T-cell (primary cell): ENCODE data around the gene CYP2F1. TPM values are rescaled to one million over a fixed set of nuclear protein-coding genes. Genes with fewer than 3 reads are reported as not detected.
A peak's percentile ranks its signal among the peaks of the same experiment; 100 is the strongest.
"Not testable (repeated sequence)": the region's sequence is repeated elsewhere in the genome, so short reads cannot be mapped to it uniquely, and the experiment has no call there.

ENCODE experiments used
- ATAC-seq, 4 experiments: fragments of 200-7000 bp in 3 of 4; fragments of 150-1000 bp in 1 of 4; cut with Tn5 transposase; replicated peaks in 1 of 4; 1 replicate in 3 of 4; 2 replicates in 1 of 4; pipeline ENCODE4 v1.10.0; 2021; ENCODE audit warnings: moderate library complexity in 3 of 4, mild to moderate bottlenecking in 2 of 4, moderate number of reproducible peaks in 1 of 4
- CTCF ChIA-PET, 2 donors: fragments of 300-600 bp; sonication (Branson Sonifier 250); formaldehyde crosslinking; loops; one replicate each; lab custom pipeline; 2022; ENCODE audit warnings: antibody characterized with exemption in 2 of 2; lab: Charles Lee
- POLR2A ChIA-PET, 2 donors: fragments of 300-600 bp; sonication (Branson Sonifier 250); formaldehyde crosslinking; loops; one replicate each; lab custom pipeline; 2022; ENCODE audit warnings: antibody characterized with exemption in 2 of 2; lab: Charles Lee
- DNase-seq, 35 experiments: peaks; one replicate each; pipeline versions ENCODE4 v3.0.0 to v3.0.0-alpha.2; 2013 to 2023
- H3K27ac ChIP-seq: one replicate; pipeline ENCODE4 v1.5.1; 2013; ENCODE audit warnings: low read length
- H3K27me3 ChIP-seq, 2 experiments: replicated peaks in 1 of 2; 1 replicate in 1 of 2; 2 replicates in 1 of 2; pipeline versions ENCODE4 v1.6.1 to v1.7.0; 2013; ENCODE audit warnings: low read length in 1 of 2, mixed read lengths in 1 of 2; ENCODE audit not compliant: control insufficient read depth in 2 of 2, insufficient read depth in 2 of 2; ENCODE audit errors: extremely low read depth in 1 of 2
- H3K36me3 ChIP-seq, 2 donors: 1 replicate in 1 of 2; 2 replicates in 1 of 2; pipeline versions ENCODE4 v1.6.1 to v1.7.0; 2013; ENCODE audit warnings: low read length in 1 of 2; ENCODE audit not compliant: control insufficient read depth in 2 of 2, insufficient read depth in 1 of 2; ENCODE audit errors: extremely low read depth in 1 of 2
- H3K4me1 ChIP-seq, 2 experiments: 1 replicate in 1 of 2; 2 replicates in 1 of 2; pipeline versions ENCODE4 v1.6.1 to v1.7.0; 2013; ENCODE audit warnings: low read length in 2 of 2, mixed read lengths in 1 of 2; ENCODE audit not compliant: insufficient read depth in 2 of 2, control insufficient read depth in 1 of 2; ENCODE audit errors: extremely low read depth in 1 of 2
- H3K4me3 ChIP-seq, 2 donors: 1 replicate in 1 of 2; 2 replicates in 1 of 2; pipeline versions ENCODE4 v1.5.1 to v1.7.0; 2013; ENCODE audit warnings: mild to moderate bottlenecking in 2 of 2, low read length in 1 of 2, moderate library complexity in 1 of 2; ENCODE audit not compliant: control insufficient read depth in 1 of 2; ENCODE audit errors: extremely low read depth in 1 of 2
- H3K9me3 ChIP-seq: 2 replicates; pipeline ENCODE4 v1.7.0; 2013
- H3K27ac Mint-ChIP-seq, 2 donors: one replicate each; pipeline ENCODE4 v1.8.0; 2020 to 2021; ENCODE audit warnings: mild to moderate bottlenecking in 2 of 2, mixed read lengths in 2 of 2
- H3K27me3 Mint-ChIP-seq, 2 donors: one replicate each; pipeline ENCODE4 v1.8.0; 2021 to 2022; ENCODE audit warnings: mixed read lengths in 2 of 2
- H3K36me3 Mint-ChIP-seq: one replicate; pipeline ENCODE4 v1.8.0; 2021; ENCODE audit warnings: mixed read lengths
- H3K4me1 Mint-ChIP-seq, 3 donors: one replicate each; pipeline ENCODE4 v1.8.0; 2020 to 2022; ENCODE audit warnings: mixed read lengths in 3 of 3, mild to moderate bottlenecking in 1 of 3
- H3K4me3 Mint-ChIP-seq, 3 donors: one replicate each; pipeline ENCODE4 v1.8.0; 2020 to 2022; ENCODE audit warnings: mild to moderate bottlenecking in 3 of 3, mixed read lengths in 3 of 3, moderate library complexity in 3 of 3
- H3K9me3 Mint-ChIP-seq, 3 donors: one replicate each; pipeline ENCODE4 v1.8.0; 2020 to 2022; ENCODE audit warnings: mixed read lengths in 3 of 3
- WGBS: methylation state at CpG from one replicate; pipeline ENCODE4 v1.1.5; 2013; ENCODE audit warnings: missing lambda C conversion rate; ENCODE audit not compliant: insufficient coverage; 5-methylcytosine and 5-hydroxymethylcytosine counted together
- total RNA-seq, 35 experiments: library from RNA in 6 of 35; stranded (reverse) in 6 of 35; fragments of 120-200 nt in 1 of 35; gene quantifications; one replicate each; pipeline versions ENCODE4 v1.2.1 to v1.2.4 and lab custom pipeline; 2013 to 2026

Gene CYP2F1
- total RNA-seq, 5 donors from 2014 or later (not counting 1 experiment from before 2014, with no cell fraction given), result 0.83 to 1.3 TPM; not detected in 3

GRCh38 chr19:41131186-41131585 is 17.0 kb downstream of the CYP2F1 start:
- Histone ChIP-seq H3K27me3 (peaks cover 0 to 2% of the 10 kb centered on the region in 2 experiments), H3K4me1 (peaks cover 0 to 34% of the 10 kb centered on the region in 2 experiments), H3K36me3 (no peaks in the 10 kb centered on the region), H3K27ac (no peak overlapping the region), H3K9me3 (no peaks in the 10 kb centered on the region), H3K4me3 (no peak overlapping the region)
- ChIA-PET POLR2A (no interaction called here), CTCF (interaction anchor here (0.5 to 0.7 kb wide), 4 partner anchors 435 to 654 kb away, joined by 3 to 6 read pairs (median 4); no protein-coding TSS in a partner anchor)
- DNase-seq (no peak), ATAC-seq (no peak)
- Mint-ChIP-seq H3K4me3 (no peak overlapping the region), H3K27ac (peak overlapping the region in 1 of 2 donors; percentile 16), H3K36me3 (no peaks in the 10 kb centered on the region), H3K27me3 (no peaks in the 10 kb centered on the region), H3K4me1 (peaks cover 32 to 36% (median 36%) of the 10 kb centered on the region in 3 donors), H3K9me3 (no peaks in the 10 kb centered on the region)
- 100% methylated on average over 2 of the region's 5 CpGs for WGBS

DNA sequence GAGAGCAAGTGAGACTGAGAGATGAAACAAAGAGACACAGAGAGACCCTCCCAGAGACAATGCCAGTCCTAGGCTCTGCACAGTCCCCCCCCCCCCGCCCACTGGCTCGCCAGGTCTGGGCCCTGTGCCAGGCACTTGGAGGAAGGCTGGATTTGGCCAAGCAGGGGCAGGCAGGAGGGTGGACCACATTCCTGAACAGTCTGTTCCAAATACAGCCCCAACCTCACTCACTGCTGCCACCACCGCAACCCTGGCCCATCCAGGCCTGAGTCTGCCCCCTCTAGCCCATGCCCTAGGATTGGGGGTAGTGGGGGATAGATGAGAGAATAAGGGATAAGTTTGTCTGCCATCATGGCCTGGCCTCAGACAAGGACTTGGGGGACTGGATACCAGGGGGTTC is 19.0 kb downstream of the CYP2F1 start:
- H3K27ac ChIP-seq, result no peak overlapping the region
- H3K36me3 Mint-ChIP-seq, result no peaks in the 10 kb centered on the region
- WGBS, result no CpG with 5 or more reads among the region's 3 CpGs
- DNase-seq (no peak), ATAC-seq (no peak)
- no peaks in the 10 kb centered on the region for H3K9me3 ChIP-seq
- H3K4me3 ChIP-seq, result no peak overlapping the region
- CTCF ChIA-PET, result no interaction called here
- POLR2A ChIA-PET, result no interaction called here
- H3K4me3 Mint-ChIP-seq, result peak overlapping the region in 2 of 3 donors; percentile 19 to 84
- H3K27ac Mint-ChIP-seq, result no peak overlapping the region
- peaks cover 0 to 22% of the 10 kb centered on the region in 2 experiments for H3K4me1 ChIP-seq
- peaks cover 2 to 4% of the 10 kb centered on the region in 2 experiments for H3K27me3 ChIP-seq
- peaks cover 18 to 26% (median 25%) of the 10 kb centered on the region in 3 donors for H3K4me1 Mint-ChIP-seq
- H3K36me3 ChIP-seq, result no peaks in the 10 kb centered on the region
- H3K9me3 Mint-ChIP-seq, result no peaks in the 10 kb centered on the region
- H3K27me3 Mint-ChIP-seq, result no peaks in the 10 kb centered on the region

DNA sequence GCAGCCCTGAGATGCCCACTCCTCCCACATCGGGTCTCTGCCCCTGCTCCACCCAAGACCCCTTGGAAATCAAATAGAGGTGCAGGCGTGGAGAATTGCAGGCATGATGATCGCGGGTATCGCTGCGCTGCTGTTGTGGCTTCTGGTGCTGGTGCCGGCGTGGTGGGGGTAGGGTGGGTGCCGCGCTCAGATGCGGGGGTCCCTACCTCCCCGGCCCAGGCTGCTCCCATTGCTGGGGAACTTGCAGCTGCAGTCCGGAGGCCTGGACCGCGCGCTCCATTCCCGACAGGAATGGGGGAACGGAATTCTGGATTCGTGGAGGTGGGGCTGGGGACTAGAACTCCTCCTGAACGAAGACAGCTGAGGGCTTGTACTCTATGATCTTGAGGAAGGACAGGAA is 20.4 kb downstream of the CYP2F1 start:
- H3K4me1 Mint-ChIP-seq, result peaks cover 14 to 20% (median 20%) of the 10 kb centered on the region in 3 donors
- H3K4me3 ChIP-seq, result no peak overlapping the region
- H3K36me3 ChIP-seq, result no peaks in the 10 kb centered on the region
- H3K36me3 Mint-ChIP-seq, result no peaks in the 10 kb centered on the region
- peaks cover 0 to 17% of the 10 kb centered on the region in 2 experiments for H3K4me1 ChIP-seq
- no peaks in the 10 kb centered on the region for H3K9me3 ChIP-seq
- no CpG with 5 or more reads among the region's 20 CpGs for WGBS
- no peak for DNase-seq
- peaks cover under 1 to 4% of the 10 kb centered on the region in 2 experiments for H3K27me3 ChIP-seq
- peak overlapping the region; percentile 60 to 84 (median 77) for H3K4me3 Mint-ChIP-seq
- ChIA-PET POLR2A (no interaction called here), CTCF (no interaction called here)
- ATAC-seq, result no peak
- no peaks in the 10 kb centered on the region for H3K27me3 Mint-ChIP-seq
- no peaks in the 10 kb centered on the region for H3K9me3 Mint-ChIP-seq
- peak overlapping the region in 1 of 2 donors; percentile 39 for H3K27ac Mint-ChIP-seq
- H3K27ac ChIP-seq, result no peak overlapping the region

- CTCF ChIA-PET, result interaction anchor here in 1 of 2 donors (0.6 kb wide), 1 partner anchor 1166 kb away, joined by 6 read pairs; no protein-coding TSS in a partner anchor
- peaks cover 14 to 20% (median 20%) of the 10 kb centered on the region in 3 donors for H3K4me1 Mint-ChIP-seq
- peak overlapping the region; percentile 57 for H3K27ac ChIP-seq
- H3K27me3 ChIP-seq, H3K27me3 Mint-ChIP-seq, POLR2A ChIA-PET, H3K36me3 ChIP-seq, H3K36me3 Mint-ChIP-seq, H3K9me3 ChIP-seq, H3K9me3 Mint-ChIP-seq: not testable (repeated sequence)
- peak overlapping the region; percentile 81 to 90 (median 84) for H3K4me3 Mint-ChIP-seq
- 27% methylated on average over 29 of the region's 76 CpGs for WGBS
- DNase-seq (peak in 15 of 35 experiments; percentile 2 to 53 (median 18)), ATAC-seq (peak; percentile 91 to 94 (median 93))
- H3K4me1 ChIP-seq, result peaks cover 0 to 17% of the 10 kb centered on the region in 2 experiments
- peak overlapping the region; percentile 64 to 66 for H3K4me3 ChIP-seq
- peak overlapping the region; percentile 68 to 83 for H3K27ac Mint-ChIP-seq
Measured at GRCh38 chr19:41135390-41136384, 21.5 kb downstream of the CYP2F1 start.

DNA sequence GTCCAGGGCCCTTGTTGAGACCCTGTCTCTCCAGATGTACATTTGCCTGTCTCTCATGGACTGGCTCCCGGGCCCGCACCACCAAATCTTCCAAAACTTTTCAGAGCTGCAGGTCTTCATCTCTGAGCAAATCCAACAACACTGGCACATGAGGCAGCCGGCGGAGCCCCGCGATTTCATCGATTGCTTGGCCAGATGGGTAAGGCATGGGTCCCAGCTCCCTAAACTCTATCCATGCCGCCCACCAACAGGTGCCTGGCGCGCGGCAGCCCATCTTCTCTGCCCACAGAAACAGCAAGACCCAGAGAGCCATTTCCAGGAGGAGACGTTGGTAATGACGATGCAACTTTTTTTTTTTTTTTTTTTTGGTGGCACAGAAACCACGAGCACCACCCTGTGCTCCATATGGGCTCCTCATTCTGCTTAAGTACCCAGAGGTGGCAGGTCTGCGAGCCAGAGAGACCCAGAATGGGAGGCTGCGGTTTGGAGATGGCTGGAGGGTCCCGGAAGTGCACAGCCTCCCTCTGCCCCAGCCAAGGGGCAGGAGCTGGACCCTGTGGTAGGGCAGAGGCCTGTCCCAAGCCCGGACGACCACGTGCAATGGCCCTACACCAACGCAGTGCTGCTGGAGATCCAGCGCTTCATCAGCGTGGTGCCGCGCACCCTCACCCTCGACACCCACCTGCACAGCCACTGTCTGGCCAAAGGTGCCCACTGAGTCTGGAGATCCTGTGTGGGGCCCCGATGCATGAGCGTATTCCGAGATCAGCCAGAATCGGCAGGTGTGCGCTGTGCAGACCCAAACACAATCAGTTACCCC is 22.6 kb downstream of the CYP2F1 start:
- ChIA-PET CTCF (no interaction called here), POLR2A (no interaction called here)
- peaks cover 0 to 17% of the 10 kb centered on the region in 2 experiments for H3K4me1 ChIP-seq
- Mint-ChIP-seq H3K9me3 (no peaks in the 10 kb centered on the region), H3K4me1 (peaks cover 14 to 20% (median 20%) of the 10 kb centered on the region in 3 donors), H3K36me3 (no peaks in the 10 kb centered on the region), H3K27me3 (peaks cover 2% of the 10 kb centered on the region in 2 donors), H3K4me3 (peak overlapping the region; percentile 39 to 90 (median 84)), H3K27ac (peak overlapping the region in 1 of 2 donors; percentile 55)
- peaks cover 0 to 6% of the 10 kb centered on the region in 2 experiments for H3K27me3 ChIP-seq
- no peaks in the 10 kb centered on the region for H3K36me3 ChIP-seq
- H3K9me3 ChIP-seq, result no peaks in the 10 kb centered on the region
- ATAC-seq, result no peak
- 95% methylated on average over 26 of the region's 31 CpGs for WGBS
- no peak overlapping the region for H3K27ac ChIP-seq
- no peak for DNase-seq
- no peak overlapping the region for H3K4me3 ChIP-seq

DNA sequence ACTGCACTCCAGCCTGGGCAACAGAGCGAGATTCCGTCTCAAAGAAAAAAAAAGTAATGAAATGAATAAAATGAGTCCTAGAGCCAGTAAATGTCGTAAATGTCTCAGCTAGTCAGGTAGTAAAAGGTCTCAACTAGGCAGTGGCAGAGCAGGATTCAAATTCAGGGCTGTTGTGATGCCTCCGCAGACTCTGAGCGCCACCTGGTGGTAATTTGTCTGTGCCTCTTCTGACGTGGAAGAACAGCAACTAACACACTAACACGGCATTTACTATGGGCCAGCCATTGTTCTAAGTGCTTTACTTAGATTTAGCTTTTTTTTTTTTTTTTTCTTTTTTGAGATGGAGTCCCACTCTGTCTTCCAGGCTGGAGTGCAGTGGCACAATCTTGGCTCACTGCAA is 30.2 kb downstream of the CYP2F1 start:
- Histone ChIP-seq H3K27me3 (peaks cover 0 to 20% of the 10 kb centered on the region in 2 experiments), H3K4me1 (no peaks in the 10 kb centered on the region), H3K9me3 (no peaks in the 10 kb centered on the region), H3K27ac (no peak overlapping the region), H3K36me3 (no peaks in the 10 kb centered on the region), H3K4me3 (no peak overlapping the region)
- ATAC-seq (peak; percentile 80 to 99 (median 94)), DNase-seq (peak; percentile 70 to 95 (median 84))
- H3K4me1 Mint-ChIP-seq, result peaks cover 0 to 2% (median 2%) of the 10 kb centered on the region in 3 donors
- no peaks in the 10 kb centered on the region for H3K9me3 Mint-ChIP-seq
- H3K27ac Mint-ChIP-seq, result no peak overlapping the region
- WGBS, result 58% methylated on average over 3 of the region's 7 CpGs
- ChIA-PET POLR2A (no interaction called here), CTCF (interaction anchor here (0.6 to 1.9 kb wide), 10 partner anchors 11 to 481 kb away, joined by 3 to 11 read pairs (median 3); partner anchors contain the start of gene RAB4B (in 1 of the 2))
- no peak overlapping the region for H3K4me3 Mint-ChIP-seq
- H3K27me3 Mint-ChIP-seq, result peaks cover 8 to 22% of the 10 kb centered on the region in 2 donors
- no peaks in the 10 kb centered on the region for H3K36me3 Mint-ChIP-seq
